ENCODE results near the gene GPR15. TPM values are rescaled to one million over a fixed set of nuclear protein-coding genes. Genes with fewer than 3 reads are reported as not detected.

The GPR15 gene
- total and polyA plus RNA-seq, 10 of the 15 experiments (the other 5 are each of a cell fraction or from before 2014, with no cell fraction given), result 70.7 to 150 (median 115) TPM

DNA sequence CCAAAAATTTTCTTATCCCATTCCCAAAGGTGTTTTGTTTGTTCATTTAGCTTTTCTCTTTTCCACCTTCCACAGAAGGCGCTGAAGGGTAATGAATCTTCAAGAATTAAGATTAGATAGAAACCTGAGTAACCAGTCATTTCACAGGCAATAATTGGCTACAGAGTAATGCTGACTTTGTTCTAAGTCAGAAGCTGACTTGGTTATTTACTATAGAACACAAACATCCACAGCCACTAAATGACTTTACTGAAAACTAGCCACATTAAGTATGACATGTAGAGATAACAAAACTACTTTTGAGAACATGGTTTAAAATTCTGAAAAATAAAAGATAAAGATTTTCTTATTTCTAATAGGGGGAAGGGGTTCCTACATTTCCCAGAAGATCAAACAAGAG, 16.8 kb upstream of the GPR15 start:
- Histone ChIP-seq H2AFZ (ENCODE audit: control insufficient read depth, low read depth, low read length) (no peak overlapping the region), H3K4me2 (ENCODE audit: control insufficient read depth, insufficient read depth) (no peak overlapping the region), H3K79me2 (ENCODE audit: control insufficient read depth, insufficient read depth, low read length) (peaks cover 33% of the 10 kb centered on the region), H3K9me3 (replicated peaks; ENCODE audit: control insufficient read depth, insufficient read depth, low read length) (no peaks in the 10 kb centered on the region), H3K27ac (ENCODE audit: control insufficient read depth, insufficient read depth) (no peak overlapping the region), H3K4me3 (no peak overlapping the region), H3K36me3 (ENCODE audit: control insufficient read depth in 2 of 2, insufficient read depth in 2 of 2, low read length in 1 of 2) (peaks cover 0 to 24% of the 10 kb centered on the region in 2 experiments), H4K20me1 (ENCODE audit: control insufficient read depth, insufficient read depth) (no peaks in the 10 kb centered on the region), H3K27me3 (replicated peaks in 1 of 2; ENCODE audit: control insufficient read depth in 2 of 2, insufficient read depth in 2 of 2, low read length in 1 of 2) (no peaks in the 10 kb centered on the region), H3K9ac (ENCODE audit: control insufficient read depth, insufficient read depth, low read length) (no peak overlapping the region), H3K4me1 (ENCODE audit: control insufficient read depth, insufficient read depth, low read length) (no peaks in the 10 kb centered on the region)
- no TSS peak for BruUV-seq (replicated peaks)
- in situ Hi-C loops (cut with MboI), result loop anchor here (10.0 kb wide), 1 partner anchor 480 kb away; the partner anchor contains the start of gene GABRR3
- DNase-seq (ENCODE audit: low read depth, low spot score), result no peak
- CTCF ChIA-PET, result interaction anchor here (0.5 to 0.7 kb wide), 2 partner anchors 8 to 316 kb away, joined by 4 read pairs; partner anchors contain the start of gene CLDND1
- intact Hi-C loops (cut with micrococcal nuclease; ENCODE audit: unreplicated experiment), result no loop called here
- FAIRE-seq, result no peak
- TF ChIP-seq EED (IDR thresholded peaks at IDR 0.05; ENCODE audit: low read depth) (no peak), YY1 (IDR thresholded peaks at IDR 0.05; ENCODE audit: low read depth, low read length) (no peak), SIN3A (IDR thresholded peaks at IDR 0.05; ENCODE audit: low read depth, low read length) (no peak), IKZF1 (conservative IDR thresholded peaks at IDR 0.05) (no peak)
- peak; percentile 17 for ATAC-seq
- WGBS (ENCODE audit: insufficient coverage, insufficient replicate concordance, low lambda C conversion rate, missing lambda C conversion rate), result 100% methylated on average over 1 of the region's 1 CpG
- SMC1A ChIA-PET (ENCODE audit: uncharacterized antibody, unreplicated experiment), result interaction anchor here (1.1 to 1.6 kb wide), 4 partner anchors 14 to 75 kb away, joined by 3 to 4 read pairs (median 3); no protein-coding TSS in a partner anchor
- RAD21 ChIA-PET (ENCODE audit: unreplicated experiment), result no interaction called here
- POLR2A ChIA-PET, result no interaction called here

DNA sequence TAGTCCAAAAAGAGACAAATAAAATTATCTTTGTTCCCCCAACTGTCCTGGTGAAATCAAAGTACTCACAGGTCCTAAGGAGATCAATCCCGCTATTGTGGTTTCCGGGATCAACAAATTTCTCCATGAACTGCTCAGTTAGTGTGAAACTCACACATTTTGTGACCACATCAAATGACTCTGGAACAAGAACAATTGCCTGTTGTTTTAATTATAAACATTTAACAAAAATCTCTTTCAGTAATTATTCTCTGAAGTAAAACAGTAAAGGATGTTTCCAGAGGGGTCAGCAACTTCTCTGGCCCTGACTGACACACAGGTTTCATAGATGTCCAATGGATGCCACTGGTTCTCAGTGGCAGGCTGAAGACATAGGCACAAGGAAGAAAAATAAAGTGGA, 13.0 kb upstream of the GPR15 start:
- H3K4me3 ChIP-seq, result peak overlapping the region; percentile 31; the same call in 1 of the 2 replicates
- peaks cover 0 to 28% of the 10 kb centered on the region in 2 experiments; a peak in 3 of 4 replicates for H3K36me3 ChIP-seq (ENCODE audit: control insufficient read depth in 2 of 2, insufficient read depth in 2 of 2, low read length in 1 of 2)
- POLR2A ChIA-PET, result no interaction called here
- BruUV-seq (replicated peaks), result no TSS peak
- SMC1A ChIA-PET (ENCODE audit: uncharacterized antibody, unreplicated experiment), result interaction anchor here (1.4 kb wide), 1 partner anchor 11 kb away, joined by 5 read pairs; no protein-coding TSS in a partner anchor
- DNase-seq (ENCODE audit: low read depth, low spot score) (no peak), FAIRE-seq (no peak), ATAC-seq (no peak)
- H3K9me3 ChIP-seq (replicated peaks; ENCODE audit: control insufficient read depth, insufficient read depth, low read length), result no peaks in the 10 kb centered on the region
- no peaks in the 10 kb centered on the region for H3K27me3 ChIP-seq (replicated peaks in 1 of 2; ENCODE audit: control insufficient read depth in 2 of 2, insufficient read depth in 2 of 2, low read length in 1 of 2)
- H3K9ac ChIP-seq (ENCODE audit: control insufficient read depth, insufficient read depth, low read length), result no peak overlapping the region
- H3K4me2 ChIP-seq (ENCODE audit: control insufficient read depth, insufficient read depth), result peak overlapping the region; percentile 46
- 91% methylated on average over 2 of the region's 2 CpGs for WGBS (ENCODE audit: insufficient coverage, insufficient replicate concordance, low lambda C conversion rate, missing lambda C conversion rate)
- RAD21 ChIA-PET (ENCODE audit: unreplicated experiment), result no interaction called here
- peaks cover 72% of the 10 kb centered on the region for H3K79me2 ChIP-seq (ENCODE audit: control insufficient read depth, insufficient read depth, low read length)
- H4K20me1 ChIP-seq (ENCODE audit: control insufficient read depth, insufficient read depth), result no peaks in the 10 kb centered on the region
- H2AFZ ChIP-seq (ENCODE audit: control insufficient read depth, low read depth, low read length), result no peak overlapping the region
- in situ Hi-C loops (cut with MboI) (loop anchor here (10.0 kb wide), 1 partner anchor 484 kb away; the partner anchor contains the start of gene GABRR3), intact Hi-C loops (cut with micrococcal nuclease; ENCODE audit: unreplicated experiment) (no loop called here)
- no peak overlapping the region for H3K27ac ChIP-seq (ENCODE audit: control insufficient read depth, insufficient read depth)
- H3K4me1 ChIP-seq (ENCODE audit: control insufficient read depth, insufficient read depth, low read length), result peaks cover 3% of the 10 kb centered on the region; the same call in 1 of the 2 replicates
- CTCF ChIA-PET, result interaction anchor here (0.7 kb wide), 1 partner anchor 180 kb away, joined by 3 read pairs; no protein-coding TSS in a partner anchor
- TF ChIP-seq ZBTB11 (CRISPR knock-in tag; IDR thresholded peaks at IDR 0.05) (no peak), ZSCAN29 (IDR thresholded peaks at IDR 0.05) (no peak), BACH1 (IDR thresholded peaks at IDR 0.05; ENCODE audit: borderline replicate concordance) (no peak), NFIC (IDR thresholded peaks at IDR 0.05; ENCODE audit: low read depth, low read length) (no peak), SMC3 (IDR thresholded peaks at IDR 0.05; ENCODE audit: borderline replicate concordance, low read length) (no peak), MYB (IDR thresholded peaks at IDR 0.05; ENCODE audit: borderline replicate concordance, low read depth, low read length) (no peak), CREM (IDR thresholded peaks at IDR 0.05; ENCODE audit: low read depth) (no peak)
- TF ChIP-seq, protein P1, sequence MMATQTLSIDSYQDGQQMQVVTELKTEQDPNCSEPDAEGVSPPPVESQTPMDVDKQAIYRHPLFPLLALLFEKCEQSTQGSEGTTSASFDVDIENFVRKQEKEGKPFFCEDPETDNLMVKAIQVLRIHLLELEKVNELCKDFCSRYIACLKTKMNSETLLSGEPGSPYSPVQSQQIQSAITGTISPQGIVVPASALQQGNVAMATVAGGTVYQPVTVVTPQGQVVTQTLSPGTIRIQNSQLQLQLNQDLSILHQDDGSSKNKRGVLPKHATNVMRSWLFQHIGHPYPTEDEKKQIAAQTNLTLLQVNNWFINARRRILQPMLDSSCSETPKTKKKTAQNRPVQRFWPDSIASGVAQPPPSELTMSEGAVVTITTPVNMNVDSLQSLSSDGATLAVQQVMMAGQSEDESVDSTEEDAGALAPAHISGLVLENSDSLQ (IDR thresholded peaks at IDR 0.05), result no peak

Data from GM12878 (cell line).